ENCODE results near the gene GAD1. TPM values are rescaled to one million over a fixed set of nuclear protein-coding genes. Genes with fewer than 3 reads are reported as not detected.

GAD1 gene
- total RNA-seq, 3 donors from 2014 or later (not counting 1 experiment from before 2014, with no cell fraction given), result not detected

- peak overlapping the region in 1 of 2 donors; percentile 68 for H3K27ac Mint-ChIP-seq
Measured at GRCh38 chr2:170878066-170878465, 61.4 kb downstream of the GAD1 start.

GRCh38 chr2:170878505-170878904, 61.8 kb downstream of the GAD1 start:
- ATAC-seq, result peak in 2 of 3 donors; percentile 69 to 75

More at GRCh38 chr2:170878066-170878465, 61.4 kb downstream of the GAD1 start:
- ATAC-seq, result no peak
- no peak overlapping the region for H3K27ac ChIP-seq (ENCODE audit: low read length)
- no peak for TF ChIP-seq CTCF (IDR thresholded peaks at IDR 0.05)
- Mint-ChIP-seq H3K27me3 (ENCODE audit: low read depth in 2 of 2) (peaks cover 5 to 8% of the 10 kb centered on the region in 2 donors), H3K4me1 (peaks cover 14 to 15% of the 10 kb centered on the region in 2 donors), H3K9me3 (no peaks in the 10 kb centered on the region), H3K36me3 (no peaks in the 10 kb centered on the region), H3K4me3 (no peak overlapping the region)
- peaks cover 6% of the 10 kb centered on the region for H3K4me1 ChIP-seq (ENCODE audit: control insufficient read depth, insufficient read depth, low read length)
- intact Hi-C loops (cut with micrococcal nuclease), result no loop called here
- no peaks in the 10 kb centered on the region for H3K36me3 ChIP-seq (ENCODE audit: control insufficient read depth, insufficient read depth, low read length)
- no peaks in the 10 kb centered on the region for H3K27me3 ChIP-seq (ENCODE audit: control insufficient read depth, insufficient read depth, low read length)
- no peak overlapping the region for H3K4me3 ChIP-seq (ENCODE audit: low read length)
- no peaks in the 10 kb centered on the region for H3K9me3 ChIP-seq (ENCODE audit: control insufficient read depth, insufficient read depth, low read length)
- DNase-seq, result no peak

GRCh38 chr2:170881840-170882239, 65.2 kb downstream of the GAD1 start:
- Mint-ChIP-seq H3K4me1 (peaks cover 9 to 10% of the 10 kb centered on the region in 2 donors), H3K27ac (no peak overlapping the region), H3K27me3 (ENCODE audit: low read depth in 2 of 2) (peaks cover 7 to 16% of the 10 kb centered on the region in 2 donors), H3K36me3 (no peaks in the 10 kb centered on the region), H3K4me3 (no peak overlapping the region), H3K9me3 (no peaks in the 10 kb centered on the region)
- ATAC-seq (no peak), DNase-seq (no peak)
- no peak for TF ChIP-seq CTCF (IDR thresholded peaks at IDR 0.05)
- Histone ChIP-seq H3K4me1 (ENCODE audit: control insufficient read depth, insufficient read depth, low read length) (no peaks in the 10 kb centered on the region), H3K36me3 (ENCODE audit: control insufficient read depth, insufficient read depth, low read length) (no peaks in the 10 kb centered on the region), H3K27ac (ENCODE audit: low read length) (no peak overlapping the region), H3K27me3 (ENCODE audit: control insufficient read depth, insufficient read depth, low read length) (no peaks in the 10 kb centered on the region), H3K4me3 (ENCODE audit: low read length) (no peak overlapping the region), H3K9me3 (ENCODE audit: control insufficient read depth, insufficient read depth, low read length) (no peaks in the 10 kb centered on the region)
- intact Hi-C loops (cut with micrococcal nuclease), result no loop called here
- WGBS (ENCODE audit: insufficient coverage), result 49% methylated on average over 3 of the region's 3 CpGs

More at GRCh38 chr2:170878505-170878904, 61.8 kb downstream of the GAD1 start:
- H3K4me3 Mint-ChIP-seq, result peak overlapping the region; percentile 14
- peaks cover 5 to 8% of the 10 kb centered on the region in 2 donors for H3K27me3 Mint-ChIP-seq (ENCODE audit: low read depth in 2 of 2)
- no peaks in the 10 kb centered on the region for H3K36me3 ChIP-seq (ENCODE audit: control insufficient read depth, insufficient read depth, low read length)
- no peak for TF ChIP-seq CTCF (IDR thresholded peaks at IDR 0.05)
- H3K27ac ChIP-seq (ENCODE audit: low read length), result no peak overlapping the region
- no peaks in the 10 kb centered on the region for H3K9me3 ChIP-seq (ENCODE audit: control insufficient read depth, insufficient read depth, low read length)
- H3K27ac Mint-ChIP-seq, result peak overlapping the region in 1 of 2 donors; percentile 68
- DNase-seq, result peak in 1 of 2 donors; percentile 18
- peaks cover 10% of the 10 kb centered on the region in 2 donors for H3K4me1 Mint-ChIP-seq
- intact Hi-C loops (cut with micrococcal nuclease), result no loop called here
- H3K27me3 ChIP-seq (ENCODE audit: control insufficient read depth, insufficient read depth, low read length), result no peaks in the 10 kb centered on the region
- no peaks in the 10 kb centered on the region for H3K36me3 Mint-ChIP-seq
- no peak overlapping the region for H3K4me3 ChIP-seq (ENCODE audit: low read length)
- no peaks in the 10 kb centered on the region for H3K9me3 Mint-ChIP-seq
- H3K4me1 ChIP-seq (ENCODE audit: control insufficient read depth, insufficient read depth, low read length), result peaks cover 1% of the 10 kb centered on the region
- WGBS (ENCODE audit: insufficient coverage), result 80% methylated on average over 1 of the region's 1 CpG

GRCh38 chr2:170882758-170883157, 66.1 kb downstream of the GAD1 start:
- H3K9me3 Mint-ChIP-seq, result no peaks in the 10 kb centered on the region
- Histone ChIP-seq H3K27me3 (ENCODE audit: control insufficient read depth, insufficient read depth, low read length) (no peaks in the 10 kb centered on the region), H3K4me1 (ENCODE audit: control insufficient read depth, insufficient read depth, low read length) (no peaks in the 10 kb centered on the region), H3K9me3 (ENCODE audit: control insufficient read depth, insufficient read depth, low read length) (no peaks in the 10 kb centered on the region), H3K36me3 (ENCODE audit: control insufficient read depth, insufficient read depth, low read length) (no peaks in the 10 kb centered on the region), H3K4me3 (ENCODE audit: low read length) (no peak overlapping the region), H3K27ac (ENCODE audit: low read length) (no peak overlapping the region)
- H3K27ac Mint-ChIP-seq, result no peak overlapping the region
- no peak for TF ChIP-seq CTCF (IDR thresholded peaks at IDR 0.05)
- DNase-seq (no peak), ATAC-seq (no peak)
- H3K27me3 Mint-ChIP-seq (ENCODE audit: low read depth in 2 of 2), result peaks cover 7 to 16% of the 10 kb centered on the region in 2 donors
- intact Hi-C loops (cut with micrococcal nuclease), result no loop called here
- H3K4me1 Mint-ChIP-seq, result peaks cover 9 to 10% of the 10 kb centered on the region in 2 donors
- H3K4me3 Mint-ChIP-seq, result no peak overlapping the region
- H3K36me3 Mint-ChIP-seq, result no peaks in the 10 kb centered on the region
- 94% methylated on average over 2 of the region's 2 CpGs for WGBS (ENCODE audit: insufficient coverage)
